Osteoblast (primary cell): ENCODE data around the gene TMEM272. TPM values are rescaled to one million over a fixed set of nuclear protein-coding genes. Genes with fewer than 3 reads are reported as not detected.

Source experiments
- DNase-seq: peaks from one replicate; pipeline ENCODE4 v3.0.0; 2011; ENCODE audit warnings: low spot score, mixed read lengths; ENCODE audit not compliant: insufficient read length; ENCODE audit errors: missing footprints
- H2AFZ ChIP-seq: 2 replicates; pipeline ENCODE4 v1.6.0; 2011; ENCODE audit warnings: mild to moderate bottlenecking, low read length
- H3K27ac ChIP-seq: 2 replicates; pipeline ENCODE4 v1.5.1; 2011; ENCODE audit warnings: mild to moderate bottlenecking, low read depth, low read length, moderate library complexity
- H3K27me3 ChIP-seq: 2 replicates; pipeline ENCODE4 v1.6.0; 2012; ENCODE audit warnings: mild to moderate bottlenecking, control low read depth, inconsistent platforms, low read length, moderate library complexity; ENCODE audit not compliant: insufficient read depth
- H3K36me3 ChIP-seq: 2 replicates; pipeline ENCODE4 v1.5.1; 2011; ENCODE audit warnings: mild to moderate bottlenecking, low read length, control low read depth, moderate library complexity; ENCODE audit not compliant: insufficient read depth
- H3K4me1 ChIP-seq: 2 replicates; pipeline ENCODE4 v1.5.1; 2011; ENCODE audit warnings: mild to moderate bottlenecking, low read length, control low read depth, moderate library complexity; ENCODE audit not compliant: insufficient read depth
- H3K4me2 ChIP-seq: 2 replicates; pipeline ENCODE4 v1.6.0; 2011; ENCODE audit warnings: mild to moderate bottlenecking, low read length; ENCODE audit not compliant: insufficient read depth
- H3K4me3 ChIP-seq: fragments of 200-600 bp; sonication (generic); 3 replicates; pipeline ENCODE4 v1.5.1; 2012; ENCODE audit warnings: mild to moderate bottlenecking, low read length, inconsistent platforms; ENCODE audit not compliant: insufficient read depth
- H3K79me2 ChIP-seq: 2 replicates; pipeline ENCODE4 v1.6.0; 2012; ENCODE audit warnings: mild to moderate bottlenecking, low read length, control low read depth, inconsistent platforms; ENCODE audit not compliant: insufficient read depth
- H3K9me3 ChIP-seq: 2 replicates; pipeline ENCODE4 v1.5.1; 2011; ENCODE audit warnings: low read depth, low read length, control low read depth
- H4K20me1 ChIP-seq: 2 replicates; pipeline ENCODE4 v1.6.0; 2012; ENCODE audit warnings: mild to moderate bottlenecking, low read length, control low read depth; ENCODE audit not compliant: insufficient read depth
- CTCF ChIP-seq: IDR thresholded peaks from 2 replicates; pipeline ENCODE4 v1.5.1; 2011; ENCODE audit warnings: mild to moderate bottlenecking, low read depth, low read length, moderate library complexity; ENCODE audit errors: extremely low read depth
- total RNA-seq: library from RNA; depleted of rRNA; stranded (reverse); fragments of >200 nt; gene quantifications from 2 replicates; pipeline ENCODE4 v1.2.3, GENCODE V29; 2012

The TMEM272 gene
- total RNA-seq, 1 donor, result not detected

- Histone ChIP-seq H3K9me3 (no peaks in the 10 kb centered on the region), H3K79me2 (no peaks in the 10 kb centered on the region), H2AFZ (peak overlapping the region; percentile 40), H3K27ac (peak overlapping the region; percentile 15), H4K20me1 (no peaks in the 10 kb centered on the region), H3K4me2 (no peak overlapping the region), H3K27me3 (no peaks in the 10 kb centered on the region), H3K36me3 (no peaks in the 10 kb centered on the region), H3K4me3 (no peak overlapping the region), H3K4me1 (peaks cover 6% of the 10 kb centered on the region)
- no peak for TF ChIP-seq CTCF
- peak; percentile 85 for DNase-seq
Measured at GRCh38 chr13:51793570-51794271, 51.3 kb downstream of the TMEM272 start.

GRCh38 chr13:51786425-51787265 is 58.3 kb downstream of the TMEM272 start:
- no peak overlapping the region for H3K4me2 ChIP-seq
- H3K27me3 ChIP-seq, result no peaks in the 10 kb centered on the region
- no peaks in the 10 kb centered on the region for H3K79me2 ChIP-seq
- H3K27ac ChIP-seq, result no peak overlapping the region
- H3K9me3 ChIP-seq, result no peaks in the 10 kb centered on the region
- H3K36me3 ChIP-seq, result no peaks in the 10 kb centered on the region
- no peak overlapping the region for H2AFZ ChIP-seq
- TF ChIP-seq CTCF, result no peak
- H3K4me1 ChIP-seq, result no peaks in the 10 kb centered on the region
- H4K20me1 ChIP-seq, result peaks cover 2% of the 10 kb centered on the region
- no peak overlapping the region for H3K4me3 ChIP-seq
- DNase-seq, result no peak

GRCh38 chr13:51785712-51786424 is 59.1 kb downstream of the TMEM272 start:
- no peak overlapping the region for H3K4me2 ChIP-seq
- H3K27me3 ChIP-seq, result no peaks in the 10 kb centered on the region
- H3K4me1 ChIP-seq, result no peaks in the 10 kb centered on the region
- no peaks in the 10 kb centered on the region for H3K79me2 ChIP-seq
- no peaks in the 10 kb centered on the region for H3K9me3 ChIP-seq
- DNase-seq, result peak; percentile 71
- H3K36me3 ChIP-seq, result no peaks in the 10 kb centered on the region
- TF ChIP-seq CTCF, result no peak
- no peak overlapping the region for H3K4me3 ChIP-seq
- no peak overlapping the region for H3K27ac ChIP-seq
- H2AFZ ChIP-seq, result no peak overlapping the region
- peaks cover 3% of the 10 kb centered on the region for H4K20me1 ChIP-seq
